ENCODE results near the gene CTH. TPM values are rescaled to one million over a fixed set of nuclear protein-coding genes. Genes with fewer than 3 reads are reported as not detected.

CTH gene
- total RNA-seq, 1 experiment from 2014 or later, result 14.7 TPM

DNA sequence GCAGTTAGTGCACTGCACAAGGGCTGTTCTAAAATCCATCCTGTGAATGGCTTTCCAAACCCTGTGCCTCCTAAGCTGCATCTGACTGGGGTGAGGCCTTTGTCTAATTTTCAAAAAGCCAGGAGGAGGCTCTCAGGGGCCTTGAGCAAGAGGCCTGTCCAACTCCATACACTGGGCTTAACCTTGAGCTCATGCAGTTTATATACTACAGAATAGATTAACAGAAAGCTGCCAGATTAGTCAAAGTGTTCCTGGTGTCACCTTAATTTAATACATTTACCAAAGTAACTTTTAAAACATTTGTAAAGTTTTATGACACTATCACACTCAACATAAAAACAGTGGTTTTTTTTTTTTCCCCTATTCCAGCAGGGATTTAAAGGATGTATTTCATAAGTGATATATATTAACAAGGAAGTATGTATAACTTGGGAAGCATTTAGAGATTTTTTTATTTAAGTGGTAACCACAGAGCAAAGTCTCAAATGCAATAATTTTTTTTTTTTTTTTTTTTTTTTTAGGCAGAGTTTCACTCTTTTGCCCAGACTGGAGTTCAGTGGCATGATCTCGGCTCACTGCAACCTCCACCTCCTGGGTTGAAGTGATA lies 23.3 kb downstream of the CTH start (continued):
- TF ChIP-seq, protein P1, sequence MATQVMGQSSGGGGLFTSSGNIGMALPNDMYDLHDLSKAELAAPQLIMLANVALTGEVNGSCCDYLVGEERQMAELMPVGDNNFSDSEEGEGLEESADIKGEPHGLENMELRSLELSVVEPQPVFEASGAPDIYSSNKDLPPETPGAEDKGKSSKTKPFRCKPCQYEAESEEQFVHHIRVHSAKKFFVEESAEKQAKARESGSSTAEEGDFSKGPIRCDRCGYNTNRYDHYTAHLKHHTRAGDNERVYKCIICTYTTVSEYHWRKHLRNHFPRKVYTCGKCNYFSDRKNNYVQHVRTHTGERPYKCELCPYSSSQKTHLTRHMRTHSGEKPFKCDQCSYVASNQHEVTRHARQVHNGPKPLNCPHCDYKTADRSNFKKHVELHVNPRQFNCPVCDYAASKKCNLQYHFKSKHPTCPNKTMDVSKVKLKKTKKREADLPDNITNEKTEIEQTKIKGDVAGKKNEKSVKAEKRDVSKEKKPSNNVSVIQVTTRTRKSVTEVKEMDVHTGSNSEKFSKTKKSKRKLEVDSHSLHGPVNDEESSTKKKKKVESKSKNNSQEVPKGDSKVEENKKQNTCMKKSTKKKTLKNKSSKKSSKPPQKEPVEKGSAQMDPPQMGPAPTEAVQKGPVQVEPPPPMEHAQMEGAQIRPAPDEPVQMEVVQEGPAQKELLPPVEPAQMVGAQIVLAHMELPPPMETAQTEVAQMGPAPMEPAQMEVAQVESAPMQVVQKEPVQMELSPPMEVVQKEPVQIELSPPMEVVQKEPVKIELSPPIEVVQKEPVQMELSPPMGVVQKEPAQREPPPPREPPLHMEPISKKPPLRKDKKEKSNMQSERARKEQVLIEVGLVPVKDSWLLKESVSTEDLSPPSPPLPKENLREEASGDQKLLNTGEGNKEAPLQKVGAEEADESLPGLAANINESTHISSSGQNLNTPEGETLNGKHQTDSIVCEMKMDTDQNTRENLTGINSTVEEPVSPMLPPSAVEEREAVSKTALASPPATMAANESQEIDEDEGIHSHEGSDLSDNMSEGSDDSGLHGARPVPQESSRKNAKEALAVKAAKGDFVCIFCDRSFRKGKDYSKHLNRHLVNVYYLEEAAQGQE (IDR thresholded peaks at IDR 0.05; ENCODE audit: low read depth), result no peak
- no peak for TF ChIP-seq YY1 (IDR thresholded peaks at IDR 0.05; ENCODE audit: extremely low read depth, insufficient replicate concordance, low read depth, low read length)
- TF ChIP-seq, protein P2, sequence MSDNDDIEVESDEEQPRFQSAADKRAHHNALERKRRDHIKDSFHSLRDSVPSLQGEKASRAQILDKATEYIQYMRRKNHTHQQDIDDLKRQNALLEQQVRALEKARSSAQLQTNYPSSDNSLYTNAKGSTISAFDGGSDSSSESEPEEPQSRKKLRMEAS (IDR thresholded peaks at IDR 0.05), result no peak

DNA sequence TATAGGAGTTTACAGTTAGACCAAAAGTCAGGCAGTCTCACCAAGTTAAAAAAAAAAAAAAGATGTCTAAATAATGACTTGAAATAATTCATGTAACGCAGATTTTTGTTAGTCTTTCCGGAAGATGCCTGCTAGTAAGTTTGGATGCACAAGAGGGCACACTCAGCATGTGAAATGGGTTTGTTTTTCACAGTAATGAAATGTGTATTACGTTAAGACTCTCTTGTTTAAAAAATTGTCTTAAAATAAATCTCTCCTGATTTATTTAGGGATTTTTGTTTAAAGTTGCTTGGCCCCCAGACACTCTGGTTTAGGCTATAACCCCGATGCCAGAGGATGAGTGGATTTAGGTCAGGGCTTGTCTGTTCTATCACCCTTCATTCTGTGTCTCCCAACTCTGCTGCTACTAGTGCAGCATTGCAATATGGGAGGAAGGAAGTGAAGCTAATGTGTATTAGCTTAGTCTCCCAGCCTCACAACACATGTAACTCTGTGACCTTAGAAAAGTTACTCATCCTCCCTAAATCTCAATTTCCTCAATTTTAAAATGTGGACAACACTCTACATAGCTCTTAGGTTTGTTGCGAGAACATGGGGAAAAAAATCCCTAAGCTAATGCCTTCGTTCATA lies 25.7 kb downstream of the CTH start:
- no peak for DNase-seq (ENCODE audit: low read depth, low spot score)

More for the DNA sequence above, 25.7 kb downstream of the CTH start:
- no peaks in the 10 kb centered on the region for H3K27me3 ChIP-seq (ENCODE audit: insufficient read depth, low read length)
- BruUV-seq (replicated peaks), result no TSS peak
- H3K27ac ChIP-seq (ENCODE audit: low read depth, low read length), result no peak overlapping the region
- no peaks in the 10 kb centered on the region for H3K79me2 ChIP-seq (ENCODE audit: insufficient read depth, low read length)
- ChIA-PET POLR2A (no interaction called here), CTCF (no interaction called here), RAD21 (ENCODE audit: low non-redundant PET in 1 of 2, low total read pairs in 2 of 2, uncharacterized antibody in 2 of 2, unreplicated experiment in 2 of 2) (no interaction called here)
- H3K4me2 ChIP-seq (ENCODE audit: low read length), result no peak overlapping the region
- no peak overlapping the region for H2AFZ ChIP-seq (ENCODE audit: low read depth, low read length, poor library complexity, severe bottlenecking)
- intact Hi-C loops (cut with micrococcal nuclease), result no loop called here
- 0 out of 4 replicates have a peak, but pooled peaks cover 0 to 3% of the 10 kb centered on the region in 2 experiments for H3K36me3 ChIP-seq (ENCODE audit: control insufficient read depth in 1 of 2, insufficient read depth in 2 of 2, low read length in 2 of 2)
- no peaks in the 10 kb centered on the region for H3K9me3 ChIP-seq (ENCODE audit: control insufficient read depth in 1 of 2, insufficient read depth in 1 of 2, low read depth in 1 of 2, low read length in 2 of 2)
- peaks cover 0 to 6% of the 10 kb centered on the region in 2 experiments; a peak in 1 of 4 replicates for H3K4me1 ChIP-seq (ENCODE audit: control insufficient read depth in 1 of 2, insufficient read depth in 2 of 2, low read length in 2 of 2)
- H4K20me1 ChIP-seq (ENCODE audit: insufficient read depth), result no peaks in the 10 kb centered on the region
- no peaks in the 10 kb centered on the region for H3K9me2 ChIP-seq (ENCODE audit: insufficient read depth)
- no peak for ATAC-seq
- TF ChIP-seq, protein P3, sequence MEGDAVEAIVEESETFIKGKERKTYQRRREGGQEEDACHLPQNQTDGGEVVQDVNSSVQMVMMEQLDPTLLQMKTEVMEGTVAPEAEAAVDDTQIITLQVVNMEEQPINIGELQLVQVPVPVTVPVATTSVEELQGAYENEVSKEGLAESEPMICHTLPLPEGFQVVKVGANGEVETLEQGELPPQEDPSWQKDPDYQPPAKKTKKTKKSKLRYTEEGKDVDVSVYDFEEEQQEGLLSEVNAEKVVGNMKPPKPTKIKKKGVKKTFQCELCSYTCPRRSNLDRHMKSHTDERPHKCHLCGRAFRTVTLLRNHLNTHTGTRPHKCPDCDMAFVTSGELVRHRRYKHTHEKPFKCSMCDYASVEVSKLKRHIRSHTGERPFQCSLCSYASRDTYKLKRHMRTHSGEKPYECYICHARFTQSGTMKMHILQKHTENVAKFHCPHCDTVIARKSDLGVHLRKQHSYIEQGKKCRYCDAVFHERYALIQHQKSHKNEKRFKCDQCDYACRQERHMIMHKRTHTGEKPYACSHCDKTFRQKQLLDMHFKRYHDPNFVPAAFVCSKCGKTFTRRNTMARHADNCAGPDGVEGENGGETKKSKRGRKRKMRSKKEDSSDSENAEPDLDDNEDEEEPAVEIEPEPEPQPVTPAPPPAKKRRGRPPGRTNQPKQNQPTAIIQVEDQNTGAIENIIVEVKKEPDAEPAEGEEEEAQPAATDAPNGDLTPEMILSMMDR (IDR thresholded peaks at IDR 0.05 in 2 of 3, conservative IDR thresholded peaks at IDR 0.05 in 1 of 3; ENCODE audit: borderline replicate concordance in 1 of 3, insufficient read depth in 1 of 3, low read depth in 2 of 3, low read length in 2 of 3), result peak in 1 of 3 experiments; percentile 19; a peak in 2 of 6 replicates
- TF ChIP-seq EZH2 (IDR thresholded peaks at IDR 0.05) (no peak), RAD21 (IDR thresholded peaks at IDR 0.05; ENCODE audit: low read depth) (peak; percentile 23; the same call in 1 of the 2 replicates)
- no peak overlapping the region for H3K4me3 ChIP-seq (replicated peaks in 1 of 2; ENCODE audit: low read depth in 1 of 2, low read length in 2 of 2)
- no peak overlapping the region for H3K9ac ChIP-seq (ENCODE audit: low read length)
